ENCODE data around the gene CYFIP2. TPM values are rescaled to one million over a fixed set of nuclear protein-coding genes. Genes with fewer than 3 reads are reported as not detected.

CYFIP2 gene
- total and polyA plus RNA-seq, 2 of the 13 experiments (the other 11 are each of a cell fraction or from before 2014, with no cell fraction given): 22.6 to 30.3 TPM

DNA sequence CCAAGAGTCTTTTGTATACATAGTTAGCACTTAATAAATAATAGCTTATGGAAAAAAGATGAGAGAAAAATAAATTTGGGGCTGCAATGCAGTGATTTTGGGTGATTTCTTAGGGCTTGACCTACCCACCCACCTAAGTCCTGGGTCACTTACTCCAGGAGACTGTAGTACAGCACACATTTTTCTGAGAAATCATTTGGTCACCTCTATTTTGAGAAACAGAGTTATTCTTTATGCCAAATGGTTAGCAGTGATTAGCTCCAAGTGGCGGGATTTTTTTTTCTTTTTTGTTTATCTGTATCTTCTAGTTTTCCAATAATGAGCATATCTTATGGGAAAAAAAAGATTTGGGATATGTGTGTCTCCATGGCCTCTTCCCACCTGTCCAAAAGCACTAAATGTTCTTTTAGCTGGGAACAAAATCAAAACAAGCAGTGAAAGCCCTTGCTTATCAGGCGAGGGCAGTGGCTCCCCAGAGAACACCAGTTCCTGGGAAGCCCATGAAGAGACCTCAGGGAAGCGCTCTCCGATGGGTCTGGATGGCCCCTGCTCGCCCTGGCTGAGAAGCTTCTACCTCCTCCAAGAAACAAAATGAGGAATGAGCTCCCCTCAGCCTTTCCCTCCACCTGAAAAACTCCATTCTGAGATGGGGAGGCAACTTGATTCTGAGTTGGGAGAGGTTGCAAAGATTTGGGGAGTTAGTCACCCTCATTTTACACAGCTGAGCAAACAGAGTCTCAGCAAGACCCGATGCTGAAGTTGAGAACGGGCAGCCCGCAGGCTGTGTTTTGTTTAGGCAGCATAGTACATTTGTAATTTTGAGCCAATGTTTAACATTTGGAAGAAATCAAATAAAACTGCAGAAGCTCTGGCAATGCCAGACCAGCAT is 69.9 kb downstream of the CYFIP2 start (continued):
- TF ChIP-seq, protein P1, sequence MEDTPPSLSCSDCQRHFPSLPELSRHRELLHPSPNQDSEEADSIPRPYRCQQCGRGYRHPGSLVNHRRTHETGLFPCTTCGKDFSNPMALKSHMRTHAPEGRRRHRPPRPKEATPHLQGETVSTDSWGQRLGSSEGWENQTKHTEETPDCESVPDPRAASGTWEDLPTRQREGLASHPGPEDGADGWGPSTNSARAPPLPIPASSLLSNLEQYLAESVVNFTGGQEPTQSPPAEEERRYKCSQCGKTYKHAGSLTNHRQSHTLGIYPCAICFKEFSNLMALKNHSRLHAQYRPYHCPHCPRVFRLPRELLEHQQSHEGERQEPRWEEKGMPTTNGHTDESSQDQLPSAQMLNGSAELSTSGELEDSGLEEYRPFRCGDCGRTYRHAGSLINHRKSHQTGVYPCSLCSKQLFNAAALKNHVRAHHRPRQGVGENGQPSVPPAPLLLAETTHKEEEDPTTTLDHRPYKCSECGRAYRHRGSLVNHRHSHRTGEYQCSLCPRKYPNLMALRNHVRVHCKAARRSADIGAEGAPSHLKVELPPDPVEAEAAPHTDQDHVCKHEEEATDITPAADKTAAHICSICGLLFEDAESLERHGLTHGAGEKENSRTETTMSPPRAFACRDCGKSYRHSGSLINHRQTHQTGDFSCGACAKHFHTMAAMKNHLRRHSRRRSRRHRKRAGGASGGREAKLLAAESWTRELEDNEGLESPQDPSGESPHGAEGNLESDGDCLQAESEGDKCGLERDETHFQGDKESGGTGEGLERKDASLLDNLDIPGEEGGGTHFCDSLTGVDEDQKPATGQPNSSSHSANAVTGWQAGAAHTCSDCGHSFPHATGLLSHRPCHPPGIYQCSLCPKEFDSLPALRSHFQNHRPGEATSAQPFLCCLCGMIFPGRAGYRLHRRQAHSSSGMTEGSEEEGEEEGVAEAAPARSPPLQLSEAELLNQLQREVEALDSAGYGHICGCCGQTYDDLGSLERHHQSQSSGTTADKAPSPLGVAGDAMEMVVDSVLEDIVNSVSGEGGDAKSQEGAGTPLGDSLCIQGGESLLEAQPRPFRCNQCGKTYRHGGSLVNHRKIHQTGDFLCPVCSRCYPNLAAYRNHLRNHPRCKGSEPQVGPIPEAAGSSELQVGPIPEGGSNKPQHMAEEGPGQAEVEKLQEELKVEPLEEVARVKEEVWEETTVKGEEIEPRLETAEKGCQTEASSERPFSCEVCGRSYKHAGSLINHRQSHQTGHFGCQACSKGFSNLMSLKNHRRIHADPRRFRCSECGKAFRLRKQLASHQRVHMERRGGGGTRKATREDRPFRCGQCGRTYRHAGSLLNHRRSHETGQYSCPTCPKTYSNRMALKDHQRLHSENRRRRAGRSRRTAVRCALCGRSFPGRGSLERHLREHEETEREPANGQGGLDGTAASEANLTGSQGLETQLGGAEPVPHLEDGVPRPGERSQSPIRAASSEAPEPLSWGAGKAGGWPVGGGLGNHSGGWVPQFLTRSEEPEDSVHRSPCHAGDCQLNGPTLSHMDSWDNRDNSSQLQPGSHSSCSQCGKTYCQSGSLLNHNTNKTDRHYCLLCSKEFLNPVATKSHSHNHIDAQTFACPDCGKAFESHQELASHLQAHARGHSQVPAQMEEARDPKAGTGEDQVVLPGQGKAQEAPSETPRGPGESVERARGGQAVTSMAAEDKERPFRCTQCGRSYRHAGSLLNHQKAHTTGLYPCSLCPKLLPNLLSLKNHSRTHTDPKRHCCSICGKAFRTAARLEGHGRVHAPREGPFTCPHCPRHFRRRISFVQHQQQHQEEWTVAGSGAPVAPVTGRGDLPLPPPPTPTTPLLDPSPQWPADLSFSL (CRISPR knock-in tag; IDR thresholded peaks at IDR 0.05): no peak
- TF ChIP-seq, protein P2, sequence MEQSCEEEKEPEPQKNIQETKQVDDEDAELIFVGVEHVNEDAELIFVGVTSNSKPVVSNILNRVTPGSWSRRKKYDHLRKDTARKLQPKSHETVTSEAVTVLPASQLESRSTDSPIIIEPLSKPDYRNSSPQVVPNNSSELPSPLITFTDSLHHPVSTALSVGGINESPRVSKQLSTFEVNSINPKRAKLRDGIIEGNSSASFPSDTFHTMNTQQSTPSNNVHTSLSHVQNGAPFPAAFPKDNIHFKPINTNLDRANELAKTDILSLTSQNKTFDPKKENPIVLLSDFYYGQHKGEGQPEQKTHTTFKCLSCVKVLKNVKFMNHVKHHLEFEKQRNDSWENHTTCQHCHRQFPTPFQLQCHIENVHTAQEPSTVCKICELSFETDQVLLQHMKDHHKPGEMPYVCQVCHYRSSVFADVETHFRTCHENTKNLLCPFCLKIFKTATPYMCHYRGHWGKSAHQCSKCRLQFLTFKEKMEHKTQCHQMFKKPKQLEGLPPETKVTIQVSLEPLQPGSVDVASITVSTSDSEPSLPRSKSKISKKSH (CRISPR knock-in tag; IDR thresholded peaks at IDR 0.05; ENCODE audit: borderline replicate concordance): no peak
- TF ChIP-seq, protein P3, sequence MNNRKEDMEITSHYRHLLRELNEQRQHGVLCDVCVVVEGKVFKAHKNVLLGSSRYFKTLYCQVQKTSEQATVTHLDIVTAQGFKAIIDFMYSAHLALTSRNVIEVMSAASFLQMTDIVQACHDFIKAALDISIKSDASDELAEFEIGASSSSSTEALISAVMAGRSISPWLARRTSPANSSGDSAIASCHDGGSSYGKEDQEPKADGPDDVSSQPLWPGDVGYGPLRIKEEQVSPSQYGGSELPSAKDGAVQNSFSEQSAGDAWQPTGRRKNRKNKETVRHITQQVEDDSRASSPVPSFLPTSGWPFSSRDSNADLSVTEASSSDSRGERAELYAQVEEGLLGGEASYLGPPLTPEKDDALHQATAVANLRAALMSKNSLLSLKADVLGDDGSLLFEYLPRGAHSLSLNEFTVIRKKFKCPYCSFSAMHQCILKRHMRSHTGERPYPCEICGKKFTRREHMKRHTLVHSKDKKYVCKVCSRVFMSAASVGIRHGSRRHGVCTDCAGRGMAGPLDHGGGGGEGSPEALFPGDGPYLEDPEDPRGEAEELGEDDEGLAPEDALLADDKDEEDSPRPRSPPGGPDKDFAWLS (CRISPR knock-in tag; IDR thresholded peaks at IDR 0.05; ENCODE audit: borderline replicate concordance): no peak
- TF ChIP-seq ZNF383 (CRISPR knock-in tag; IDR thresholded peaks at IDR 0.05; ENCODE audit: borderline replicate concordance) (no peak), POGZ (CRISPR knock-in tag; IDR thresholded peaks at IDR 0.05) (no peak), NFKB2 (CRISPR knock-in tag; IDR thresholded peaks at IDR 0.05; ENCODE audit: borderline replicate concordance) (no peak), ZNF550 (CRISPR knock-in tag; IDR thresholded peaks at IDR 0.05; ENCODE audit: borderline replicate concordance) (no peak), PRPF4 (IDR thresholded peaks at IDR 0.05; ENCODE audit: low read depth, low read length, poor library complexity, severe bottlenecking) (no peak), RARA (CRISPR knock-in tag; IDR thresholded peaks at IDR 0.05) (no peak)
- TF ChIP-seq, protein P4, sequence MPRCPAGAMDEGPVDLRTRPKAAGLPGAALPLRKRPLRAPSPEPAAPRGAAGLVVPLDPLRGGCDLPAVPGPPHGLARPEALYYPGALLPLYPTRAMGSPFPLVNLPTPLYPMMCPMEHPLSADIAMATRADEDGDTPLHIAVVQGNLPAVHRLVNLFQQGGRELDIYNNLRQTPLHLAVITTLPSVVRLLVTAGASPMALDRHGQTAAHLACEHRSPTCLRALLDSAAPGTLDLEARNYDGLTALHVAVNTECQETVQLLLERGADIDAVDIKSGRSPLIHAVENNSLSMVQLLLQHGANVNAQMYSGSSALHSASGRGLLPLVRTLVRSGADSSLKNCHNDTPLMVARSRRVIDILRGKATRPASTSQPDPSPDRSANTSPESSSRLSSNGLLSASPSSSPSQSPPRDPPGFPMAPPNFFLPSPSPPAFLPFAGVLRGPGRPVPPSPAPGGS (CRISPR knock-in tag; IDR thresholded peaks at IDR 0.05): no peak
- TF ChIP-seq, protein P5, sequence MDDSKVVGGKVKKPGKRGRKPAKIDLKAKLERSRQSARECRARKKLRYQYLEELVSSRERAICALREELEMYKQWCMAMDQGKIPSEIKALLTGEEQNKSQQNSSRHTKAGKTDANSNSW (CRISPR knock-in tag; IDR thresholded peaks at IDR 0.05; ENCODE audit: borderline replicate concordance): no peak
- TF ChIP-seq, protein P6, sequence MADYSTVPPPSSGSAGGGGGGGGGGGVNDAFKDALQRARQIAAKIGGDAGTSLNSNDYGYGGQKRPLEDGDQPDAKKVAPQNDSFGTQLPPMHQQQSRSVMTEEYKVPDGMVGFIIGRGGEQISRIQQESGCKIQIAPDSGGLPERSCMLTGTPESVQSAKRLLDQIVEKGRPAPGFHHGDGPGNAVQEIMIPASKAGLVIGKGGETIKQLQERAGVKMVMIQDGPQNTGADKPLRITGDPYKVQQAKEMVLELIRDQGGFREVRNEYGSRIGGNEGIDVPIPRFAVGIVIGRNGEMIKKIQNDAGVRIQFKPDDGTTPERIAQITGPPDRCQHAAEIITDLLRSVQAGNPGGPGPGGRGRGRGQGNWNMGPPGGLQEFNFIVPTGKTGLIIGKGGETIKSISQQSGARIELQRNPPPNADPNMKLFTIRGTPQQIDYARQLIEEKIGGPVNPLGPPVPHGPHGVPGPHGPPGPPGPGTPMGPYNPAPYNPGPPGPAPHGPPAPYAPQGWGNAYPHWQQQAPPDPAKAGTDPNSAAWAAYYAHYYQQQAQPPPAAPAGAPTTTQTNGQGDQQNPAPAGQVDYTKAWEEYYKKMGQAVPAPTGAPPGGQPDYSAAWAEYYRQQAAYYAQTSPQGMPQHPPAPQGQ (CRISPR knock-in tag; IDR thresholded peaks at IDR 0.05; ENCODE audit: borderline replicate concordance): no peak
